Measurements from ENCODE around the gene UROS.

The UROS gene

GRCh38 chr10:125820701-125821100, 2.4 kb downstream of the UROS start:
- no peak for TF ChIP-seq CTCF (IDR thresholded peaks at IDR 0.05; ENCODE audit: control insufficient read depth, extremely low read depth, insufficient read depth)
- no peak for DNase-seq (ENCODE audit: low read depth)
- no peak overlapping the region for H3K4me3 ChIP-seq (ENCODE audit: low read depth, low read length)

- no peak for TF ChIP-seq CTCF (IDR thresholded peaks at IDR 0.05; ENCODE audit: control insufficient read depth, extremely low read depth, insufficient read depth)
- DNase-seq (ENCODE audit: low read depth) = no peak
- H3K4me3 ChIP-seq (ENCODE audit: low read depth, low read length) = no peak overlapping the region
These were observed 5.6 kb downstream of the UROS start for GRCh38 chr10:125817337-125817946.

- H3K4me3 ChIP-seq (ENCODE audit: low read depth, low read length) = no peak overlapping the region
- TF ChIP-seq CTCF (IDR thresholded peaks at IDR 0.05; ENCODE audit: control insufficient read depth, extremely low read depth, insufficient read depth) = no peak
- DNase-seq (ENCODE audit: low read depth) = no peak
These were observed 6.5 kb downstream of the UROS start for GRCh38 chr10:125816548-125816947.

GRCh38 chr10:125815764-125816163, 7.3 kb downstream of the UROS start:
- no peak for DNase-seq (ENCODE audit: low read depth)
- no peak overlapping the region for H3K4me3 ChIP-seq (ENCODE audit: low read depth, low read length)
- TF ChIP-seq CTCF (IDR thresholded peaks at IDR 0.05; ENCODE audit: control insufficient read depth, extremely low read depth, insufficient read depth) = no peak

GRCh38 chr10:125812128-125812750, 10.8 kb downstream of the UROS start:
- no peak for TF ChIP-seq CTCF (IDR thresholded peaks at IDR 0.05; ENCODE audit: control insufficient read depth, extremely low read depth, insufficient read depth)
- H3K4me3 ChIP-seq (ENCODE audit: low read depth, low read length) = no peak overlapping the region
- DNase-seq (ENCODE audit: low read depth) = peak; percentile 63

- TF ChIP-seq CTCF (IDR thresholded peaks at IDR 0.05; ENCODE audit: control insufficient read depth, extremely low read depth, insufficient read depth) = no peak
- no peak for DNase-seq (ENCODE audit: low read depth)
These were observed 11.8 kb downstream of the UROS start for GRCh38 chr10:125811251-125811650.

GRCh38 chr10:125808047-125808446, 15.0 kb downstream of the UROS start:
- H3K4me3 ChIP-seq (ENCODE audit: low read depth, low read length) = no peak overlapping the region
- no peak for DNase-seq (ENCODE audit: low read depth)
- no peak for TF ChIP-seq CTCF (IDR thresholded peaks at IDR 0.05; ENCODE audit: control insufficient read depth, extremely low read depth, insufficient read depth)

More at GRCh38 chr10:125811251-125811650, 11.8 kb downstream of the UROS start:
- no peak overlapping the region for H3K4me3 ChIP-seq (ENCODE audit: low read depth, low read length)

All from LNCaP clone FGC (cell line).